Measurements from ENCODE around the gene ARHGAP4. TPM values are rescaled to one million over a fixed set of nuclear protein-coding genes. Genes with fewer than 3 reads are reported as not detected.

Gene ARHGAP4
- total RNA-seq, 1 experiment from 2014 or later = 67.4 TPM

GRCh38 chrX:153909980-153910360, 16.1 kb downstream of the ARHGAP4 start:
- no peak overlapping the region for H3K4me3 ChIP-seq (replicated peaks in 1 of 2; ENCODE audit: low read depth in 1 of 2, low read length in 2 of 2)
- no peak for TF ChIP-seq CBX3 (IDR thresholded peaks at IDR 0.05; ENCODE audit: low read depth)
- no peak for TF ChIP-seq FOSL1 (IDR thresholded peaks at IDR 0.05; ENCODE audit: low read depth)
- no peak for TF ChIP-seq ATF3 (IDR thresholded peaks at IDR 0.05)
- no peak for TF ChIP-seq CEBPB (IDR thresholded peaks at IDR 0.05; ENCODE audit: low read depth)
- TF ChIP-seq MAX (IDR thresholded peaks at IDR 0.05) = no peak
- no peaks in the 10 kb centered on the region for H4K20me1 ChIP-seq (ENCODE audit: insufficient read depth)
- H3K9me3 ChIP-seq (ENCODE audit: control insufficient read depth in 1 of 2, insufficient read depth in 1 of 2, low read depth in 1 of 2, low read length in 2 of 2) = no peaks in the 10 kb centered on the region
- intact Hi-C loops (cut with micrococcal nuclease) = no loop called here
- no peaks in the 10 kb centered on the region for H3K27me3 ChIP-seq (ENCODE audit: insufficient read depth, low read length)
- DNase-seq (ENCODE audit: low read depth, low spot score) = no peak
- no peaks in the 10 kb centered on the region for H3K4me1 ChIP-seq (ENCODE audit: control insufficient read depth in 1 of 2, insufficient read depth in 2 of 2, low read length in 2 of 2)
- no peaks in the 10 kb centered on the region for H3K9me2 ChIP-seq (ENCODE audit: insufficient read depth)
- no peak overlapping the region for H2AFZ ChIP-seq (ENCODE audit: low read depth, low read length, poor library complexity, severe bottlenecking)
- CTCF ChIA-PET = no interaction called here
- H3K79me2 ChIP-seq (ENCODE audit: insufficient read depth, low read length) = no peaks in the 10 kb centered on the region
- no peak overlapping the region for H3K27ac ChIP-seq (ENCODE audit: low read depth, low read length)
- no peak for ATAC-seq
- BruUV-seq (replicated peaks) = no TSS peak
- H3K36me3 ChIP-seq (ENCODE audit: control insufficient read depth in 1 of 2, insufficient read depth in 2 of 2, low read length in 2 of 2) = no peaks in the 10 kb centered on the region
- RAD21 ChIA-PET (ENCODE audit: low non-redundant PET in 1 of 2, low total read pairs in 2 of 2, uncharacterized antibody in 2 of 2, unreplicated experiment in 2 of 2) = no interaction called here
- no peak overlapping the region for H3K9ac ChIP-seq (ENCODE audit: low read length)
- POLR2A ChIA-PET = no interaction called here
- no peak overlapping the region for H3K4me2 ChIP-seq (ENCODE audit: low read length)

GRCh38 chrX:153909024-153909979, 16.8 kb downstream of the ARHGAP4 start:
- DNase-seq (ENCODE audit: low read depth, low spot score) (no peak), ATAC-seq (peak; percentile 66)
- ChIA-PET CTCF (interaction anchor here (0.5 kb wide), 1 partner anchor 587 kb away, joined by 4 read pairs; no protein-coding TSS in a partner anchor), RAD21 (ENCODE audit: low non-redundant PET in 1 of 2, low total read pairs in 2 of 2, uncharacterized antibody in 2 of 2, unreplicated experiment in 2 of 2) (no interaction called here), POLR2A (interaction anchor here (0.9 kb wide), 1 partner anchor 15 kb away, joined by 3 read pairs; no protein-coding TSS in a partner anchor)
- Histone ChIP-seq H3K4me3 (replicated peaks in 1 of 2; ENCODE audit: low read depth in 1 of 2, low read length in 2 of 2) (no peak overlapping the region), H3K27ac (ENCODE audit: low read depth, low read length) (no peak overlapping the region), H3K79me2 (ENCODE audit: insufficient read depth, low read length) (no peaks in the 10 kb centered on the region), H2AFZ (ENCODE audit: low read depth, low read length, poor library complexity, severe bottlenecking) (no peak overlapping the region), H3K9me3 (ENCODE audit: control insufficient read depth in 1 of 2, insufficient read depth in 1 of 2, low read depth in 1 of 2, low read length in 2 of 2) (no peaks in the 10 kb centered on the region), H3K9me2 (ENCODE audit: insufficient read depth) (no peaks in the 10 kb centered on the region), H3K36me3 (ENCODE audit: control insufficient read depth in 1 of 2, insufficient read depth in 2 of 2, low read length in 2 of 2) (no peaks in the 10 kb centered on the region), H3K9ac (ENCODE audit: low read length) (no peak overlapping the region), H3K4me2 (ENCODE audit: low read length) (no peak overlapping the region), H4K20me1 (ENCODE audit: insufficient read depth) (no peaks in the 10 kb centered on the region), H3K4me1 (ENCODE audit: control insufficient read depth in 1 of 2, insufficient read depth in 2 of 2, low read length in 2 of 2) (peaks cover 0 to 2% of the 10 kb centered on the region in 2 experiments; a peak in 1 of 4 replicates), H3K27me3 (ENCODE audit: insufficient read depth, low read length) (no peaks in the 10 kb centered on the region)
- BruUV-seq (replicated peaks) = no TSS peak
- intact Hi-C loops (cut with micrococcal nuclease) = no loop called here
- TF ChIP-seq ELF1 (IDR thresholded peaks at IDR 0.05; ENCODE audit: borderline replicate concordance, low read depth) = no peak
- TF ChIP-seq SIN3A (IDR thresholded peaks at IDR 0.05; ENCODE audit: low read depth) = no peak
- no peak for TF ChIP-seq SP1 (IDR thresholded peaks at IDR 0.05; ENCODE audit: low read depth)
- no peak for TF ChIP-seq EGR1 (IDR thresholded peaks at IDR 0.05; ENCODE audit: low read depth)
- no peak for TF ChIP-seq MAX (IDR thresholded peaks at IDR 0.05)
- TF ChIP-seq CTCF (IDR thresholded peaks at IDR 0.05 in 2 of 3, conservative IDR thresholded peaks at IDR 0.05 in 1 of 3; ENCODE audit: borderline replicate concordance in 1 of 3, insufficient read depth in 1 of 3, low read depth in 2 of 3, low read length in 2 of 3) = no peak
- TF ChIP-seq ATF3 (IDR thresholded peaks at IDR 0.05) = no peak
- TF ChIP-seq YY1 (IDR thresholded peaks at IDR 0.05; ENCODE audit: extremely low read depth, insufficient replicate concordance, low read depth, low read length) = no peak
- TF ChIP-seq EZH2 (IDR thresholded peaks at IDR 0.05) = no peak
- TF ChIP-seq CBX3 (IDR thresholded peaks at IDR 0.05; ENCODE audit: low read depth) = no peak
- no peak for TF ChIP-seq EZH2phosphoT487 (IDR thresholded peaks at IDR 0.05; ENCODE audit: borderline replicate concordance)
- no peak for TF ChIP-seq SRF (IDR thresholded peaks at IDR 0.05; ENCODE audit: low read depth)
- no peak for TF ChIP-seq RAD21 (IDR thresholded peaks at IDR 0.05; ENCODE audit: low read depth)
